OCI-LY3 (cell line): ENCODE results near the gene PTH2R.
A peak's percentile ranks its signal among the peaks of the same experiment; 100 is the strongest.
"Not testable (repeated sequence)": the region's sequence is repeated elsewhere in the genome, so short reads cannot be mapped to it uniquely, and the experiment has no call there.

ENCODE experiments used
- H2AFZ ChIP-seq: fragments of 200-600, 300-600 bp; shearing (Covaris generic); 2 replicates; pipeline ENCODE4 v1.6.0; 2014; ENCODE audit warnings: antibody characterized with exemption, low read depth, low read length
- H3K27ac ChIP-seq: fragments of 200-600, 300-600 bp; sonication (generic); 2 replicates; pipeline ENCODE4 v1.5.1; 2014; ENCODE audit warnings: mild to moderate bottlenecking, low read length, moderate library complexity, mixed read lengths
- H3K27me3 ChIP-seq: fragments of 200-600, 300-600 bp; sonication (generic); 2 replicates; pipeline ENCODE4 v1.6.1; 2014; ENCODE audit warnings: low read depth, low read length, mixed read lengths
- H3K36me3 ChIP-seq: fragments of 200-600, 300-600 bp; sonication (generic); replicated peaks from 2 replicates; pipeline ENCODE3; 2014; ENCODE audit warnings: low read depth, low read length, mixed read lengths
- H3K4me1 ChIP-seq: fragments of 300-600, 200-600 bp; sonication (generic); 2 replicates; pipeline ENCODE4 v1.6.1; 2014; ENCODE audit warnings: low read length, mixed read lengths
- H3K4me2 ChIP-seq: fragments of 200-600, 300-600 bp; sonication (generic); 2 replicates; pipeline ENCODE4 v1.6.1; 2014; ENCODE audit warnings: low read length, mixed read lengths
- H3K4me3 ChIP-seq: fragments of 300-600, 200-600 bp; sonication (generic); 2 replicates; pipeline ENCODE4 v1.5.1; 2014; ENCODE audit warnings: antibody characterized with exemption, mild to moderate bottlenecking, low read length, moderate library complexity
- H3K79me2 ChIP-seq: fragments of 300-600, 200-600 bp; shearing (Covaris generic); 2 replicates; pipeline ENCODE4 v1.6.1; 2014; ENCODE audit warnings: mild to moderate bottlenecking, low read length, mixed read lengths
- H3K9ac ChIP-seq: fragments of 300-600, 200-600 bp; shearing (Covaris generic); 2 replicates; pipeline ENCODE4 v1.6.0; 2014; ENCODE audit warnings: mild to moderate bottlenecking, low read length, moderate library complexity
- H3K9me3 ChIP-seq: fragments of 200-600, 300-600 bp; shearing (Covaris generic); 2 replicates; pipeline ENCODE4 v1.6.1; 2014; ENCODE audit warnings: low read length, mixed read lengths; ENCODE audit not compliant: insufficient read depth
- H4K20me1 ChIP-seq: fragments of 200-600, 300-600 bp; sonication (generic); 2 replicates; pipeline ENCODE4 v1.6.1; 2016; ENCODE audit warnings: low read length, mixed read lengths; ENCODE audit not compliant: insufficient read depth
- CTCF ChIP-seq: fragments of 200-600, 300-600 bp; sonication (generic); IDR thresholded peaks from 2 replicates; pipeline ENCODE4 v1.5.1; 2014; ENCODE audit warnings: antibody characterized with exemption, low read length, low read depth
- EZH2phosphoT487 ChIP-seq: fragments of 200-600 bp; shearing (Covaris generic); IDR thresholded peaks from 2 replicates; pipeline ENCODE4 v1.6.1; 2018; ENCODE audit warnings: antibody characterized with exemption, mixed run types, low read depth

Gene PTH2R

GRCh38 chr2:208515099-208515498, 108.5 kb downstream of the PTH2R start:
- Histone ChIP-seq H2AFZ (no peak overlapping the region), H4K20me1 (no peaks in the 10 kb centered on the region), H3K9me3 (no peaks in the 10 kb centered on the region), H3K4me3 (no peak overlapping the region), H3K27me3 (no peaks in the 10 kb centered on the region), H3K27ac (no peak overlapping the region), H3K36me3 (no peaks in the 10 kb centered on the region), H3K9ac (no peak overlapping the region), H3K4me1 (no peaks in the 10 kb centered on the region), H3K4me2 (no peak overlapping the region), H3K79me2 (no peaks in the 10 kb centered on the region)
- no peak for TF ChIP-seq EZH2phosphoT487
- TF ChIP-seq CTCF: no peak

GRCh38 chr2:208523069-208523468, 116.5 kb downstream of the PTH2R start:
- H4K20me1 ChIP-seq, H3K27ac ChIP-seq, H3K4me1 ChIP-seq, H3K27me3 ChIP-seq, H2AFZ ChIP-seq, H3K36me3 ChIP-seq, H3K9me3 ChIP-seq, H3K79me2 ChIP-seq, H3K4me2 ChIP-seq, H3K9ac ChIP-seq, H3K4me3 ChIP-seq: not testable (repeated sequence)

- not testable (repeated sequence) for H3K36me3 ChIP-seq, H2AFZ ChIP-seq, H3K27ac ChIP-seq, H4K20me1 ChIP-seq, H3K4me2 ChIP-seq, H3K27me3 ChIP-seq, H3K4me1 ChIP-seq, H3K4me3 ChIP-seq, H3K79me2 ChIP-seq, H3K9ac ChIP-seq, H3K9me3 ChIP-seq
These were observed 118.6 kb downstream of the PTH2R start for GRCh38 chr2:208525165-208525564.

GRCh38 chr2:208529796-208530195, 123.2 kb downstream of the PTH2R start:
- H3K9ac ChIP-seq: no peak overlapping the region
- 0 out of 2 replicates have a peak, but pooled peaks cover 2% of the 10 kb centered on the region for H3K9me3 ChIP-seq
- no peak overlapping the region for H3K4me2 ChIP-seq
- no peak for TF ChIP-seq EZH2phosphoT487
- TF ChIP-seq CTCF: no peak
- no peaks in the 10 kb centered on the region for H4K20me1 ChIP-seq
- no peak overlapping the region for H3K4me3 ChIP-seq
- no peak overlapping the region for H2AFZ ChIP-seq
- no peaks in the 10 kb centered on the region for H3K79me2 ChIP-seq
- H3K27me3 ChIP-seq: no peaks in the 10 kb centered on the region
- H3K36me3 ChIP-seq: no peaks in the 10 kb centered on the region
- H3K4me1 ChIP-seq: peaks cover 17% of the 10 kb centered on the region
- H3K27ac ChIP-seq: no peak overlapping the region

GRCh38 chr2:208531361-208531760, 124.8 kb downstream of the PTH2R start:
- Histone ChIP-seq H3K27ac (no peak overlapping the region), H3K9ac (no peak overlapping the region), H4K20me1 (no peaks in the 10 kb centered on the region), H3K4me2 (peak overlapping the region; percentile 31), H3K4me3 (no peak overlapping the region), H3K27me3 (no peaks in the 10 kb centered on the region), H3K9me3 (0 out of 2 replicates have a peak, but pooled peaks cover 2% of the 10 kb centered on the region), H2AFZ (no peak overlapping the region), H3K79me2 (no peaks in the 10 kb centered on the region), H3K36me3 (no peaks in the 10 kb centered on the region), H3K4me1 (peaks cover 17% of the 10 kb centered on the region)
- TF ChIP-seq CTCF: no peak
- no peak for TF ChIP-seq EZH2phosphoT487

- H3K9ac ChIP-seq, H3K79me2 ChIP-seq, H2AFZ ChIP-seq, H3K9me3 ChIP-seq, H4K20me1 ChIP-seq, H3K27ac ChIP-seq, H3K27me3 ChIP-seq, H3K4me3 ChIP-seq, H3K36me3 ChIP-seq, H3K4me2 ChIP-seq: not testable (repeated sequence)
- peaks cover 12% of the 10 kb centered on the region for H3K4me1 ChIP-seq
These were observed 129.0 kb downstream of the PTH2R start for GRCh38 chr2:208535578-208535977.
